ENCODE data around the gene CLCF1. TPM values are rescaled to one million over a fixed set of nuclear protein-coding genes. Genes with fewer than 3 reads are reported as not detected.
A peak's percentile ranks its signal among the peaks of the same experiment; 100 is the strongest.

The CLCF1 gene
- total RNA-seq, 1 donor, result 0.81 TPM

DNA sequence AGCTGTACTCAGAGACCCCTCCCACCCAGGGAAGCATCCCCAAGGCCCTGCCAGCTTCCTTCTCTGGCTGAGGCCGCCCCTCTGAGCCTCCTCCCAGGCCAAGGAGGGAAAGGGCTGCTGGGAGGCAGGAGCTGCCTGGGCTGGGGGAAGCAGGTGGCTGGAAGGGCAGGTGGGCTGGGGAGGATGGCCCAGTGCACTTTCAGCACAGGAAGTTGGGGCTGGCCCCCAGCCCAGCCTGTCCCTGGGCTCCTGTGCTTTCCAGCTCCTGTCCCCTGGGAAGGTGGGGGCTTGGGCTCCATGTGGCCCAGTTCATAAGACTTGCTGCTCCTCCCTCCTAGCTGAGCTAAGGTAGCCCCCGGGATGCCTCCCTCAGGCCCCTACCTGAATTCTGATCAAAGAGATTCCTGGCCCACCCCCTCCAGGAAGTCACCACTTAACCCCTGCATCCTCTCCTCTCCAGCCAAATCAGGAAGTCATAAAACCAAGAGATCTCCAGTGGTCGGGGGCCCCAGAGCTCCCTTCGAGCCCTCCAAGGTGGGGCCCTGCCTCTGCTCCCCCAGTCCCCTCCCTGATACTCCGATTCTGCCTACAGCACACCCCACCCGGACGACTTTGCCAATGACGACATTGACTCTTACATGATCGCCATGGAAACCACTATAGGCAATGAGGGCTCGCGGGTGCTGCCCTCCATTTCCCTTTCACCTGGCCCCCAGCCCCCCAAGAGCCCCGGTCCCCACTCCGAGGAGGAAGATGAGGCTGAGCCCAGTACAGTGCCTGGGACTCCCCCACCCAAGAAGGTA, 23.4 kb upstream of the CLCF1 start:
- peak in 1 of 3 donors; percentile 44 for DNase-seq (ENCODE audit: low read depth in 2 of 3, low spot score in 2 of 3)

- no peak for DNase-seq (ENCODE audit: low read depth in 2 of 3, low spot score in 2 of 3)
Observed at GRCh38 chr11:67396259-67396581, 22.8 kb upstream of the CLCF1 start.

- DNase-seq (ENCODE audit: low read depth in 2 of 3, low spot score in 2 of 3), result no peak
Observed at GRCh38 chr11:67395555-67396258, 22.3 kb upstream of the CLCF1 start.

GRCh38 chr11:67393990-67394389, 20.6 kb upstream of the CLCF1 start:
- no peak for DNase-seq (ENCODE audit: low read depth in 2 of 3, low spot score in 2 of 3)

- DNase-seq (ENCODE audit: low read depth in 2 of 3, low spot score in 2 of 3), result no peak
Observed at GRCh38 chr11:67393437-67393836, 20.0 kb upstream of the CLCF1 start.

DNA sequence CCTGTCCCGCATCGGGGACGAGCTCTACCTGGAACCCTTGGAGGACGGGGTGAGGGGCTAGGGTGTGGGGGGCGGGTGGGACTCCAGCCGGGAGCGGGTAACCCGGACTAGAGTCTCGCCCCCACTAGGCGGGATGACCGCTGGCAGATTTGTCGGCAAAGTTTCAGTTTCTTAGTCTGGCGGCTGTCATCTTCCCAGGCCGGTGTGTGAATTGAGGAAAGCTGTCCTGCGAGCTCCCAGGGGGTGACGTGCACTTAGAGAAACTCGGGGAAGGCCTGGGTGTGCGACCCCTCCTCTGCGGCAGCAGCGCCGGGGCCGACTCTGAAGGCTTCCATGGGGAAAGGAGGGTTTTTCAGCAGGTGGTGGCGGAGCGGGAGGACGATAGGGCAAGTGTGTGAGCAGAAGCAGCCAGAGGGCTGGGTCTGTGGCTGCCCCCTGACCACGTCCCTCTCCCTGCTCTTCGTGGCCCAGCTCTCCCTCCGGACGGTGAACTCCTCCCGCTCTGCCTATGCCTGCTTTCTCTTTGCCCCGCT, 18.9 kb upstream of the CLCF1 start:
- no peak for DNase-seq (ENCODE audit: low read depth in 2 of 3, low spot score in 2 of 3)

DNA sequence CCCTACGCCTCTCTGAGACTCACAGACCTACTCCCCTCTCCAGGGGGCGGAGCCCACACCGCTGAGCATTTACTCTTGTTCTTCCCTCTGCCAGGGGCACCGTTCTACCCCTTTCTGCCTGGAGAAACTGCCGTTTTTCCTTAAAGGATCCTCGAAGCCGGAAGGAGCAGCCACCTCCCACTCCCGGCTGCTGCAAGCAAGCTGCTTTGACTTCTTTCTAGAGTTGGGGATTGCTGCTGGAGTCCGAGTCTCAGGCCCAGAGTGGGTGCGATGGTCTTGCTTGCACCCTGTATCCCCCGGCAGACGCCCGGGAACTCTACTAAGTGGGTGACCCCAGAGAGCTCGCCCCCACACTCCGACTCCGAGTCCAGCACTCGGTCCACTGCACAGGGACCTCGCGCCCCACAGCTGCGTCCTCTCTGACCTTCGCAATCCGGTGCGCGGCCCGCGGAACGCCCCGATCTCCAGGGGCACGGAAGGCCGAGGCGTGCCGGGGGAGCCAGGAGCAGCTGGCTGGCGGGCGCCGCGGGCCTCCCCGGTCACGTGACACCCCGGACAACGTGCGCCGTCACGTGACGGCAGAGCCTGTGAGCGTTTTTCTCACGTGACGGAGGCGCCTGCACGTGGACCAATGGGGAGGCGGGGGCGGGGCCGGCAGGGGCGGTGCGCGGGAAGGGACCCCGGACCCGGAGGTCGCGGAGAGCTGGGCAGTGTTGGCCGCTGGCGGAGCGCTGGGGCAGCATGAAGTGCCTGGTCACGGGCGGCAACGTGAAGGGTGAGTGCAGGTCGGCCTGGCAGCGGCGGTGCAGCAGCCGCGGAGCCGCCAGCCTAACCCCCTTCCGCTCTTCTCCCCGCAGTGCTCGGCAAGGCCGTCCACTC, 18.1 kb upstream of the CLCF1 start, which contains the start of gene RAD9A:
Gene RAD9A (plus strand): TSS at position 683 of the 879 bp plus-strand sequence. CDS start 59 bp downstream, at position 742.
- peak; percentile 84 to 95 (median 95) for DNase-seq (ENCODE audit: low read depth in 2 of 3, low spot score in 2 of 3)

GRCh38 chr11:67390947-67391303, 17.5 kb upstream of the CLCF1 start:
- no peak for DNase-seq (ENCODE audit: low read depth in 2 of 3, low spot score in 2 of 3)

- DNase-seq (ENCODE audit: low read depth in 2 of 3, low spot score in 2 of 3), result peak in 1 of 3 donors; percentile 54
Observed at GRCh38 chr11:67389477-67389876, 16.1 kb upstream of the CLCF1 start.

DNA sequence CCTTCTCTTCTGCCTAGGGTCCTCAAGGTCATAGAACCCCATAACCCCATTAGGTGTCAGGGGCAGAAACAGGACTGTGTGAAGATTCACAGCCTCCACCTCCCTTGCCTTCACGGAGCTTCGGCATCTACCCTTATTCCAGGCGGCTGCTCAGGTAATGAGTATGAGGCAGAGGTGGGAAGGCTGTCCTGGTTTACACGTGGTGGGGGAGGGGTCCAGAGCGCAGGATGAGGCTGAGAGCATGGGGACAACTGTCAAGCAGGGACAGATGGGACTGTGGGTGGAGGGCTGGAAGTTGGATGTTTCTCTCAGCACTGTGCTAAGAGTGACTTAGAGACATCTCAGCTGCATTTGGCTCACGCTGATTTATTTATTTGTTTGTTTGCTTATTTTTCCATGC, 14.1 kb upstream of the CLCF1 start:
- DNase-seq (ENCODE audit: low read depth in 2 of 3, low spot score in 2 of 3), result no peak

DNA sequence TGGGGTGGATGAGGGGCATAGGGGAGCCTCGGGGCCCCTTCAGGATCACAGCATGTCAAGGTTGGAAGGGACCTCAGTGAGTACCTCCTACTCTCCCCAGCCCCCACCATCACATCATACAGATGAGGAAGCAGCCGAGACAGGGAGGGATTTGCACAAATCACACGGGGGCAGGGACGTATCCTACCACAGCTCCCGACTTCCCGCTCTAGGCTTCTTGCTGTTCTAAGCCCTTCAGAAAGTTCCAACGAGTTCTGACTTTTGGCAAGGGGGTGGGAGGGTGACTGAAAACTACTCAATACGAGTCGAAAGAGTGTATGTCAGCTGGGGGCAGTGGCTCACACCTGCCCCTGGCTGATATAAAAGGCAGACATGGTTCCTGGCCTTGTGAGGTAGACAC, 13.7 kb upstream of the CLCF1 start:
- DNase-seq (ENCODE audit: low read depth in 2 of 3, low spot score in 2 of 3), result no peak

GRCh38 chr11:67384851-67385366, 11.5 kb upstream of the CLCF1 start:
- DNase-seq (ENCODE audit: low read depth in 2 of 3, low spot score in 2 of 3), result no peak

DNA sequence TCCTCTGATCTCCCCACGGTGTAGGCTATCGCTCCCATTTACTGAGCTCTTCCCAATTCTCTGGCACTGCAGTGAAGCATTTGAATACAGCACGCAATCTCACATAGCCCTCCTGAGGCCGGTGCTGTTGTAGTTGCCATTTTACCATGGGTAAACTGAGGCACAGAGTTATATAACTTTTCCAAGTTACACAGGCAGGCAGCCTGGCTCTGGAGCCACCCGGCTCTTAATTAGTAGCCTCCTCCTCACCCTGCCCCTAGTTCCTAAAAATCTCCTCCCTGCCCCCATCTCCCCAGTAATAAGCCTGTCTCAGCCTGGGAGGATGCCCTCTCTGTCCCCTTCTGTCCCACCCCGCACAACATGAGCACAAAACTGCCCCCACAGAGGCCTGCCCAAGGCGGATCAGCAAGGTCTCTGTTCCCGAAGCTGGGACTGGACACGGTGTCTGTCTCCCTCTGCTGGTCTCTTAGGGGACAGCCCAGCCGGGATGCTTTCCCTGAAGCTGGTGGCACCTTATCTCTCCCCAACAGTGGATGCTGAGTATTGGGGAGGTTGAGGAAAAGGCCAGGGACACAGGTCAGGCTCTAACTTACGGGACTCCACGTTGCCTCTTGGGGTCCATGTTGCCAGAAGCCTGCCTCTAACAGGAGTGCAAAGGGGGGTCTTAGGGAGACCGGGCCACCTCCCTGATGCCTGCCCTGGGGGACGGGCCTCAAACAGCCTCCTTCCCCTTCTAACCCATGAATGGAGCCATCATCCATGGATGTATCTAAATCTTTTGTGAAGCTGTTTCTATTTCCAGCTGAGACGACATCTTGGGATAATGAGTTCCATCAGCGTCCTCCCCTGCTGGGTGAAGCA, 9.1 kb upstream of the CLCF1 start:
- peak in 2 of 3 donors; percentile 70 to 84 for DNase-seq (ENCODE audit: low read depth in 2 of 3, low spot score in 2 of 3)

- peak in 1 of 3 donors; percentile 59 for DNase-seq (ENCODE audit: low read depth in 2 of 3, low spot score in 2 of 3)
Observed at GRCh38 chr11:67381244-67381972, 8.0 kb upstream of the CLCF1 start.

DNA sequence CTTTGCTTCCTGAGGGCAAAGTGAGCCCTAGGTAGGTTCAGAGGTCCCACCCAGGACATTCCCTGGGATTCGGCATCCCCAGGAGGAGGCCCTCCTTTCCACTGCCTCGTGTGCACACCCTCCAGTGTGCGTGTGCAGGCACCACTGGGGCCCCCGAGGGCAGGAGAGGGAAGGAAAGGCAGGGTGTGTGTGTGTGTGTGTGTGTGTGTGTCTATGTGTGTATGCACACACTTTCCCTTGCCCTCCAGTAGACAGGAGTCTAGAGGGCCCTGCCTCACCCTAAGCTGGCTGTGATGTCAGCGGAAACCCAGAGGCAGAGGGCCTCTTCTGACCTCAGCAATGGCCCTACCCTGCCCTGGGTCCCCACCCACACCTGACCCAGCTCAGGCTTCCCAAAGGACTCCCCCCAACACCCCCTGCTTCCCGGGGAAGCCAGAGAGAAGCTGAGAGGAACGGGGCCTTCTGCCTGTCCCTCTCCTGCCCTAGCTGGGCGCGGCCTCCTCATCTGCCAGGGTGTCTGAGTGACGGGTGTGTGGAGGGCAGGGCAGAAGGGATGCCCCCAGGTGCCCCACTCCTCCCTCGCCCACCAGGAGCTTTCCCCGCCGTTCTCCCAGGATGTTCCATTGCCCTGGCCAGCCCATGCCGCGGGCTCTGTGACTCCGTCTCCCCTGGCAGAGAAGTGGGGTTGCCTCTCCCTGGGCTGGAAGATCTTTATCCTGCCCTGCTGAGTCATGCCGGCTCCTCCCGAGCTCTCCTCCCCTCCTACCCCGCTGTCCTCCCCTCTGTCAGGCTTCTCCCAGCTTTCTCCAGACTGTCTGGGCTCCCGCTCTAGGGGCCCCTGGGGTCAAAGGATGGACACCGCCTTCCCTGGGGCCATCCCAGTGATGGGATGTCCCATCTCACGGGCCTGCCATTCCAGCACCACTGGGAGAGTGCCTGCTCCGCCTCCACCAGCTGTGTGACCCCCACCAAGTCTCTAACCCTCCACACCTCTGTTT, 6.0 kb upstream of the CLCF1 start:
- no peak for DNase-seq (ENCODE audit: low read depth in 2 of 3, low spot score in 2 of 3)

- DNase-seq (ENCODE audit: low read depth in 2 of 3, low spot score in 2 of 3), result no peak
Observed at GRCh38 chr11:67378544-67378943, 5.1 kb upstream of the CLCF1 start.

GRCh38 chr11:67376873-67377808, 3.7 kb upstream of the CLCF1 start:
- no peak for DNase-seq (ENCODE audit: low read depth in 2 of 3, low spot score in 2 of 3)

Data from hematopoietic multipotent progenitor cell (in vitro differentiated cells).